GM12878 (cell line): Measurements from ENCODE around the gene PEX11A. TPM values are rescaled to one million over a fixed set of nuclear protein-coding genes. Genes with fewer than 3 reads are reported as not detected.

ENCODE experiments used
- ATAC-seq: fragments of 200-7000 bp; cut with Tn5 transposase; 3 replicates; pipeline ENCODE4 v1.9.1; 2020; ENCODE audit warnings: mild to moderate bottlenecking, moderate library complexity
- BruUV-seq: library from RNA; stranded (reverse); fragments of 400-500 nt; replicated peaks from 2 replicates; lab custom pipeline; 2021; lab: Mats Ljungman, UMichigan
- CTCF ChIA-PET: fragments of 300-600 bp; sonication (Branson Sonifier 250); formaldehyde crosslinking; extraction: SDS; loops from one replicate; lab custom pipeline; 2021; ENCODE audit warnings: inconsistent platforms; lab: Yijun Ruan, JAX
- POLR2A ChIA-PET: fragments of 350-600 bp; formaldehyde crosslinking; extraction: SDS; loops from one replicate; lab custom pipeline; 2021; ENCODE audit warnings: inconsistent platforms; lab: Charles Lee
- RAD21 ChIA-PET: fragments of 300-600 bp; sonication (Branson Sonifier 250); formaldehyde crosslinking; loops from one replicate; lab custom pipeline; 2023; ENCODE audit warnings: antibody characterized with exemption; ENCODE audit not compliant: unreplicated experiment; lab: Charles Lee
- SMC1A ChIA-PET: fragments of 300-600 bp; sonication (Branson Sonifier 250); formaldehyde crosslinking; loops from one replicate; lab custom pipeline; 2023; ENCODE audit not compliant: unreplicated experiment, uncharacterized antibody; lab: Charles Lee
- DNase-seq: peaks from one replicate; pipeline ENCODE4 v3.0.0-alpha.2; 2011; ENCODE audit warnings: low read depth, low spot score
- FAIRE-seq: peaks from 3 replicates; lab custom pipeline; 2011; peaks lifted over from hg19 to GRCh38; lab: Jason Lieb, UNC
- H2AFZ ChIP-seq: 2 replicates; pipeline ENCODE4 v1.6.0; 2011; ENCODE audit warnings: low read depth, low read length, control low read depth; ENCODE audit not compliant: control insufficient read depth
- H3K27ac ChIP-seq: 2 replicates; pipeline ENCODE4 v1.5.1; 2011; ENCODE audit warnings: control low read depth; ENCODE audit not compliant: control insufficient read depth, insufficient read depth
- H3K27me3 ChIP-seq, 2 experiments: replicated peaks in 1 of 2; 2 replicates each; pipeline versions ENCODE4 v1.6.0 to v1.6.1; 2011; ENCODE audit warnings: low read length in 1 of 2; ENCODE audit not compliant: control insufficient read depth in 2 of 2, insufficient read depth in 2 of 2
- H3K36me3 ChIP-seq, 2 experiments: 2 replicates each; pipeline ENCODE4 v1.5.1; 2011; ENCODE audit warnings: low read length in 1 of 2; ENCODE audit not compliant: control insufficient read depth in 2 of 2, insufficient read depth in 2 of 2
- H3K4me1 ChIP-seq: 2 replicates; pipeline ENCODE4 v1.6.1; 2011; ENCODE audit warnings: mild to moderate bottlenecking, low read length, moderate library complexity, mixed read lengths; ENCODE audit not compliant: control insufficient read depth, insufficient read depth
- H3K4me2 ChIP-seq: 2 replicates; pipeline ENCODE4 v1.6.0; 2011; ENCODE audit warnings: control low read depth; ENCODE audit not compliant: control insufficient read depth, insufficient read depth
- H3K4me3 ChIP-seq: fragments of 200-600 bp; sonication (generic); 2 replicates; pipeline ENCODE4 v1.5.1; 2016
- H3K79me2 ChIP-seq: 2 replicates; pipeline ENCODE4 v1.6.0; 2011; ENCODE audit warnings: low read length; ENCODE audit not compliant: control insufficient read depth, insufficient read depth
- H3K9ac ChIP-seq: 2 replicates; pipeline ENCODE4 v1.8.0; 2011; ENCODE audit warnings: low read length, control low read depth, mixed read lengths; ENCODE audit not compliant: control insufficient read depth, insufficient read depth
- H3K9me3 ChIP-seq: replicated peaks from 3 replicates; pipeline ENCODE4 v1.5.1; 2011; ENCODE audit warnings: mild to moderate bottlenecking, low read length; ENCODE audit not compliant: control insufficient read depth, insufficient read depth
- H4K20me1 ChIP-seq: 2 replicates; pipeline ENCODE4 v1.6.0; 2011; ENCODE audit not compliant: control insufficient read depth, insufficient read depth
- HDAC6 ChIP-seq: fragments of 200-600 bp; sonication (generic); IDR thresholded peaks from one replicate; pipeline ENCODE4 v1.8.0; 2017; ENCODE audit warnings: antibody characterized with exemption; ENCODE audit not compliant: unreplicated experiment
- NBN ChIP-seq: fragments of 450-650 bp; IDR thresholded peaks from 2 replicates; pipeline ENCODE4 v1.6.1; 2016
- NFYB ChIP-seq: IDR thresholded peaks from 2 replicates; pipeline ENCODE4 v1.6.1; 2011; ENCODE audit warnings: low read depth, mild to moderate bottlenecking, low read length, improper control_type of control experiment, moderate library complexity; ENCODE audit not compliant: insufficient read depth
- RELA ChIP-seq: fragments of 450-650 bp; IDR thresholded peaks from 2 replicates; pipeline ENCODE4 v1.8.0; 2014; ENCODE audit warnings: borderline replicate concordance; ENCODE audit not compliant: partially characterized antibody
- SMAD1 ChIP-seq: fragments of 450-650 bp; IDR thresholded peaks from 2 replicates; pipeline ENCODE4 v1.6.1; 2018; ENCODE audit warnings: mild to moderate bottlenecking, low read depth; ENCODE audit not compliant: partially characterized antibody
- TBL1XR1 ChIP-seq: IDR thresholded peaks from 2 replicates; pipeline ENCODE4 v1.6.1; 2012; ENCODE audit warnings: low read depth, low read length, improper control_type of control experiment
- WGBS: methylation state at CpG from one replicate; pipeline ENCODE4 v1.1.6; 2016; ENCODE audit warnings: low lambda C conversion rate; ENCODE audit not compliant: insufficient replicate concordance, insufficient coverage; ENCODE audit errors: missing lambda C conversion rate; 5-methylcytosine and 5-hydroxymethylcytosine counted together
- in situ Hi-C: fragments of 300-500 bp; cut with MboI; formaldehyde crosslinking; loops from 9 replicates; pipeline ENCODE4 v1.14.3; 2018; ENCODE audit warnings: mixed read lengths
- intact Hi-C: fragments of 100-400 bp; cut with micrococcal nuclease; formaldehyde crosslinking; loops from one replicate; pipeline ENCODE4 v1.14.2; 2022; ENCODE audit not compliant: unreplicated experiment
- polyA plus RNA-seq, 11 experiments: library from polyadenylated mRNA; depleted of rRNA in 4 of 11; unstranded in 6 of 11; stranded (reverse) in 5 of 11; fragments of >200 nt; fragmentation: Nextera tagmentation in 4 of 11; fragmentation: Illumina TruSeq in 1 of 11; extraction: Ambion mirVana in 4 of 11; extraction: Trizol in 1 of 11; gene quantifications; 1 replicate in 1 of 11; 2 replicates in 10 of 11; pipeline versions ENCODE4 v1.2.1 to v1.2.3, GENCODE V29; 2011 to 2016; ENCODE audit warnings: inconsistent platforms in 2 of 11, missing spikeins in 2 of 11, low read depth in 1 of 11
- total RNA-seq, 4 experiments: library from RNA; depleted of rRNA in 3 of 4; stranded (reverse); fragments of >200 nt in 3 of 4; fragmentation: Illumina TruSeq in 1 of 4; extraction: Trizol in 1 of 4; gene quantifications; 2 replicates each; pipeline versions ENCODE4 v1.2.1 to v1.2.3, GENCODE V29; 2013 to 2021
- TF ChIP-seq, protein P1 (sequence below): fragments of 450-650 bp; IDR thresholded peaks from 2 replicates; pipeline ENCODE4 v1.6.1; 2017; ENCODE audit warnings: mild to moderate bottlenecking, moderate library complexity
- TF ChIP-seq, protein P2 (sequence below): fragments of 450-650 bp; IDR thresholded peaks from 2 replicates; pipeline ENCODE4 v1.6.1; 2016; ENCODE audit warnings: mild to moderate bottlenecking
- TF ChIP-seq, protein P3 (sequence below): fragments of 450-650 bp; IDR thresholded peaks from 2 replicates; pipeline ENCODE4 v1.6.1; 2014; ENCODE audit warnings: mild to moderate bottlenecking

Gene PEX11A
- total and polyA plus RNA-seq, 10 of the 15 experiments (the other 5 are each of a cell fraction or from before 2014, with no cell fraction given), result 1.4 to 2.8 (median 2.0) TPM

- TF ChIP-seq, protein P1, sequence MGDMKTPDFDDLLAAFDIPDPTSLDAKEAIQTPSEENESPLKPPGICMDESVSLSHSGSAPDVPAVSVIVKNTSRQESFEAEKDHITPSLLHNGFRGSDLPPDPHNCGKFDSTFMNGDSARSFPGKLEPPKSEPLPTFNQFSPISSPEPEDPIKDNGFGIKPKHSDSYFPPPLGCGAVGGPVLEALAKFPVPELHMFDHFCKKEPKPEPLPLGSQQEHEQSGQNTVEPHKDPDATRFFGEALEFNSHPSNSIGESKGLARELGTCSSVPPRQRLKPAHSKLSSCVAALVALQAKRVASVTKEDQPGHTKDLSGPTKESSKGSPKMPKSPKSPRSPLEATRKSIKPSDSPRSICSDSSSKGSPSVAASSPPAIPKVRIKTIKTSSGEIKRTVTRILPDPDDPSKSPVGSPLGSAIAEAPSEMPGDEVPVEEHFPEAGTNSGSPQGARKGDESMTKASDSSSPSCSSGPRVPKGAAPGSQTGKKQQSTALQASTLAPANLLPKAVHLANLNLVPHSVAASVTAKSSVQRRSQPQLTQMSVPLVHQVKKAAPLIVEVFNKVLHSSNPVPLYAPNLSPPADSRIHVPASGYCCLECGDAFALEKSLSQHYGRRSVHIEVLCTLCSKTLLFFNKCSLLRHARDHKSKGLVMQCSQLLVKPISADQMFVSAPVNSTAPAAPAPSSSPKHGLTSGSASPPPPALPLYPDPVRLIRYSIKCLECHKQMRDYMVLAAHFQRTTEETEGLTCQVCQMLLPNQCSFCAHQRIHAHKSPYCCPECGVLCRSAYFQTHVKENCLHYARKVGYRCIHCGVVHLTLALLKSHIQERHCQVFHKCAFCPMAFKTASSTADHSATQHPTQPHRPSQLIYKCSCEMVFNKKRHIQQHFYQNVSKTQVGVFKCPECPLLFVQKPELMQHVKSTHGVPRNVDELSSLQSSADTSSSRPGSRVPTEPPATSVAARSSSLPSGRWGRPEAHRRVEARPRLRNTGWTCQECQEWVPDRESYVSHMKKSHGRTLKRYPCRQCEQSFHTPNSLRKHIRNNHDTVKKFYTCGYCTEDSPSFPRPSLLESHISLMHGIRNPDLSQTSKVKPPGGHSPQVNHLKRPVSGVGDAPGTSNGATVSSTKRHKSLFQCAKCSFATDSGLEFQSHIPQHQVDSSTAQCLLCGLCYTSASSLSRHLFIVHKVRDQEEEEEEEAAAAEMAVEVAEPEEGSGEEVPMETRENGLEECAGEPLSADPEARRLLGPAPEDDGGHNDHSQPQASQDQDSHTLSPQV, result no peak
- TF ChIP-seq NFYB, result no peak
- TF ChIP-seq SMAD1, result no peak
- TF ChIP-seq, all 136 proteins: peak for 0
Measured at GRCh38 chr15:89666184-89666857, 24.2 kb downstream of the PEX11A start (continued).

DNA sequence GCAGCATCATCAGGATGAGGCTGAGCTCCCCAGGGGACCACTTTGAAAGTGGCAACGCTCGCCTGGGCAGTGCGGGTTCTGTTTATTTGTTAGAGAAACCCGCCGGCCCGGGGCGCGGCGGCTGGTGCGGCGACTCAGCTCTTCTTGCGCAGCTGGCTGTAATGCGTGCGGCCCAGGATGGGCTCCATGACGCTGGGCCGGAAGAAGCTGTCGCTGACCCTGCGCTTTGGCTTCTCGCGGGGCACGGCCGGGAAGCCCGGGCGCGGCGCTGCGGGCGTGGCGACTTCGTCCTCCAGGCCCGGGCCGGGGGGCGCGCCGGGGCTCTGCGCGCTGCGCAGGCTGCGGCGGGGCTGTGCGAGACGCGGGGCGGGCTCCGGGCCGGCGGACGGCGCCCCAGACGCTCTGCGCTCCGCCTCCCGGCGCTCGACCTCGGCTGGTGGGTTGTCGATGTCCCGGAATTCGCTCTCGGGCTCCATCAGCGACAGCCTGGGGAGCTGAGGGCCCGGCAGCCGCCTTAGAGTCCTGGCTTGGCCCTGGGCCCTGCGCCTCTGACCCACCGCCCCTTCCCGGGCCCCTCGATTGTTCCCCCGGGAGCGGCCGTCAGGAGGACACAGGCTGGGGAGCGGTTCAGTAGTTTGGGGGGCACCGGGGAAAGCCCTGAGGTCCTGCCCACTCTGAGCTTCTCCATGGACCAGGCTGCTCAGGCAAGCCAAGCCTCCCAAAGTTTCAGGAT is 24.9 kb downstream of the PEX11A start:
- H3K79me2 ChIP-seq, result no peaks in the 10 kb centered on the region
- 1% methylated on average over 70 of the region's 72 CpGs for WGBS
- peak; percentile 63 for ATAC-seq
- H3K27ac ChIP-seq, result no peak overlapping the region
- SMC1A ChIA-PET, result interaction anchor here (0.6 kb wide), 1 partner anchor 247 kb away, joined by 3 read pairs; no protein-coding TSS in a partner anchor
- peaks cover 0 to 2% of the 10 kb centered on the region in 2 experiments; a peak in 1 of 4 replicates for H3K27me3 ChIP-seq
- H4K20me1 ChIP-seq, result no peaks in the 10 kb centered on the region
- TF ChIP-seq, protein P2, sequence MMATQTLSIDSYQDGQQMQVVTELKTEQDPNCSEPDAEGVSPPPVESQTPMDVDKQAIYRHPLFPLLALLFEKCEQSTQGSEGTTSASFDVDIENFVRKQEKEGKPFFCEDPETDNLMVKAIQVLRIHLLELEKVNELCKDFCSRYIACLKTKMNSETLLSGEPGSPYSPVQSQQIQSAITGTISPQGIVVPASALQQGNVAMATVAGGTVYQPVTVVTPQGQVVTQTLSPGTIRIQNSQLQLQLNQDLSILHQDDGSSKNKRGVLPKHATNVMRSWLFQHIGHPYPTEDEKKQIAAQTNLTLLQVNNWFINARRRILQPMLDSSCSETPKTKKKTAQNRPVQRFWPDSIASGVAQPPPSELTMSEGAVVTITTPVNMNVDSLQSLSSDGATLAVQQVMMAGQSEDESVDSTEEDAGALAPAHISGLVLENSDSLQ, result no peak
- peak; percentile 31 for TF ChIP-seq HDAC6
- no peak for TF ChIP-seq RELA
- no peak for TF ChIP-seq TBL1XR1
- TF ChIP-seq NBN, result no peak
- TF ChIP-seq, protein P3, sequence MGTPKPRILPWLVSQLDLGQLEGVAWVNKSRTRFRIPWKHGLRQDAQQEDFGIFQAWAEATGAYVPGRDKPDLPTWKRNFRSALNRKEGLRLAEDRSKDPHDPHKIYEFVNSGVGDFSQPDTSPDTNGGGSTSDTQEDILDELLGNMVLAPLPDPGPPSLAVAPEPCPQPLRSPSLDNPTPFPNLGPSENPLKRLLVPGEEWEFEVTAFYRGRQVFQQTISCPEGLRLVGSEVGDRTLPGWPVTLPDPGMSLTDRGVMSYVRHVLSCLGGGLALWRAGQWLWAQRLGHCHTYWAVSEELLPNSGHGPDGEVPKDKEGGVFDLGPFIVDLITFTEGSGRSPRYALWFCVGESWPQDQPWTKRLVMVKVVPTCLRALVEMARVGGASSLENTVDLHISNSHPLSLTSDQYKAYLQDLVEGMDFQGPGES, result no peak
- TF ChIP-seq, all 136 proteins: peak for 1
- H3K4me3 ChIP-seq, result no peak overlapping the region; the same call in 1 of the 2 replicates
- POLR2A ChIA-PET, result no interaction called here
- CTCF ChIA-PET, result no interaction called here
- no peaks in the 10 kb centered on the region for H3K9me3 ChIP-seq
- intact Hi-C loops (no loop called here), in situ Hi-C loops (no loop called here)
- RAD21 ChIA-PET, result no interaction called here
- BruUV-seq, result no TSS peak
- FAIRE-seq, result no peak
- peak overlapping the region; percentile 22; the same call in 1 of the 2 replicates for H3K9ac ChIP-seq
- H3K4me2 ChIP-seq, result peak overlapping the region; percentile 64; the same call in 1 of the 2 replicates
- H2AFZ ChIP-seq, result peak overlapping the region; percentile 58
- no peaks in the 10 kb centered on the region for H3K36me3 ChIP-seq
- H3K4me1 ChIP-seq, result no peaks in the 10 kb centered on the region
- no peak for DNase-seq
